Left ventricle myocardium inferior (tissue), 1 donor: ENCODE measurements around the gene IL25. TPM values are rescaled to one million over a fixed set of nuclear protein-coding genes. Genes with fewer than 3 reads are reported as not detected.

Source experiments
- DNase-seq: peaks from one replicate; pipeline ENCODE4 v3.0.0-alpha.2; 2020
- H3K27ac ChIP-seq: fragments of 200-600 bp; replicated peaks from 2 replicates; pipeline ENCODE4 v1.8.0; 2021
- H3K27me3 ChIP-seq: fragments of 200-600 bp; 2 replicates; pipeline ENCODE4 v1.8.0; 2021; ENCODE audit warnings: low read depth
- H3K36me3 ChIP-seq: fragments of 200-600 bp; 2 replicates; pipeline ENCODE4 v1.8.0; 2021
- H3K4me1 ChIP-seq: fragments of 200-600 bp; 2 replicates; pipeline ENCODE4 v1.8.0; 2021
- H3K4me3 ChIP-seq: fragments of 200-600 bp; 2 replicates; pipeline ENCODE4 v1.8.0; 2021; ENCODE audit warnings: mild to moderate bottlenecking, moderate library complexity
- H3K9me3 ChIP-seq: fragments of 200-600 bp; replicated peaks from 2 replicates; pipeline ENCODE4 v1.8.0; 2021
- intact Hi-C: fragments of 100-400 bp; cut with micrococcal nuclease; formaldehyde crosslinking; loops from one replicate; pipeline ENCODE4 v1.11.0; 2022
- total RNA-seq: library from RNA; stranded (reverse); fragmentation: NEBNext Ultra II Directional; extraction: Animal tissue kit (Norgen Biotek cat#: 25700); gene quantifications from one replicate; pipeline ENCODE4 v1.2.1, GENCODE V29; 2021
- TF ChIP-seq, protein P1 (sequence below): fragments of 200-600 bp; IDR thresholded peaks from 2 replicates; pipeline ENCODE4 v1.8.0; 2021; ENCODE audit warnings: antibody characterized with exemption, mild to moderate bottlenecking, borderline replicate concordance
- donor health status: DM: no; HTN: yes; CAD: no; lungs with severe emphysema.

The IL25 gene
- total RNA-seq, 1 donor from 2014 or later, result not detected

DNA sequence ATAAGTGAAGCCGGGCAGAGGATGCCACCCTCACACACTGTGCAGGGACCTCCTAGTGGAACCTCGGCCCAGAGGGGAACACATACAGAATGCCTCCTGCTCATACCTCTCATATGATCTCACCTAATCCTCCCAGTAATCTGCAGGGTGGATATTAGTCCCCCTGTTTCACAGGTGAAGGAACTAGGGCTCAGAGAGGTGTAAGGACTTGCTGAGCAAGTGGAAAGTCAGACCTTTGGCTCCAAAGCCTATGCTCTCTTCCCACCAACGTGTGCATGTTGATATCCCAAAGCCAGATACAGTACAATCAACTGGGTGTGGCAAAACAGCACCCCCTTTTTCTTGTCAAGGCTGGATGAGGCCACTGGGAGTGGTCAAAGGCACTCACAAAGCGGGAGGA lies 31.3 kb downstream of the IL25 start:
- Histone ChIP-seq H3K9me3 (no peaks in the 10 kb centered on the region), H3K36me3 (peaks cover 64% of the 10 kb centered on the region), H3K27ac (peak overlapping the region; percentile 91), H3K27me3 (peaks cover 11% of the 10 kb centered on the region), H3K4me1 (peaks cover 62% of the 10 kb centered on the region), H3K4me3 (peak overlapping the region; percentile 65)
- intact Hi-C loops, result no loop called here
- TF ChIP-seq, protein P1, sequence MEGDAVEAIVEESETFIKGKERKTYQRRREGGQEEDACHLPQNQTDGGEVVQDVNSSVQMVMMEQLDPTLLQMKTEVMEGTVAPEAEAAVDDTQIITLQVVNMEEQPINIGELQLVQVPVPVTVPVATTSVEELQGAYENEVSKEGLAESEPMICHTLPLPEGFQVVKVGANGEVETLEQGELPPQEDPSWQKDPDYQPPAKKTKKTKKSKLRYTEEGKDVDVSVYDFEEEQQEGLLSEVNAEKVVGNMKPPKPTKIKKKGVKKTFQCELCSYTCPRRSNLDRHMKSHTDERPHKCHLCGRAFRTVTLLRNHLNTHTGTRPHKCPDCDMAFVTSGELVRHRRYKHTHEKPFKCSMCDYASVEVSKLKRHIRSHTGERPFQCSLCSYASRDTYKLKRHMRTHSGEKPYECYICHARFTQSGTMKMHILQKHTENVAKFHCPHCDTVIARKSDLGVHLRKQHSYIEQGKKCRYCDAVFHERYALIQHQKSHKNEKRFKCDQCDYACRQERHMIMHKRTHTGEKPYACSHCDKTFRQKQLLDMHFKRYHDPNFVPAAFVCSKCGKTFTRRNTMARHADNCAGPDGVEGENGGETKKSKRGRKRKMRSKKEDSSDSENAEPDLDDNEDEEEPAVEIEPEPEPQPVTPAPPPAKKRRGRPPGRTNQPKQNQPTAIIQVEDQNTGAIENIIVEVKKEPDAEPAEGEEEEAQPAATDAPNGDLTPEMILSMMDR, result no peak
- DNase-seq, result no peak

- peaks cover 62% of the 10 kb centered on the region for H3K36me3 ChIP-seq
- peak; percentile 17 for DNase-seq
- H3K4me3 ChIP-seq, result peak overlapping the region; percentile 65
- H3K9me3 ChIP-seq, result no peaks in the 10 kb centered on the region
- TF ChIP-seq, protein P1, result no peak
- intact Hi-C loops, result no loop called here
- peaks cover 11% of the 10 kb centered on the region for H3K27me3 ChIP-seq
- peaks cover 62% of the 10 kb centered on the region for H3K4me1 ChIP-seq
- H3K27ac ChIP-seq, result peak overlapping the region; percentile 91
Observed at GRCh38 chr14:23404331-23404900, 31.8 kb downstream of the IL25 start.

- H3K9me3 ChIP-seq, result no peaks in the 10 kb centered on the region
- H3K36me3 ChIP-seq, result peaks cover 55% of the 10 kb centered on the region
- H3K4me1 ChIP-seq, result peaks cover 58% of the 10 kb centered on the region
- DNase-seq, result peak; percentile 21
- H3K4me3 ChIP-seq, result peak overlapping the region; percentile 65
- intact Hi-C loops, result no loop called here
- peak overlapping the region; percentile 91 for H3K27ac ChIP-seq
- H3K27me3 ChIP-seq, result peaks cover 11% of the 10 kb centered on the region
- TF ChIP-seq, protein P1, result no peak
Observed at GRCh38 chr14:23405096-23405495, 32.5 kb downstream of the IL25 start.

GRCh38 chr14:23405516-23406025 lies 33.0 kb downstream of the IL25 start:
- Histone ChIP-seq H3K4me3 (peak overlapping the region; percentile 65), H3K36me3 (peaks cover 51% of the 10 kb centered on the region), H3K27ac (peak overlapping the region; percentile 91), H3K4me1 (peaks cover 57% of the 10 kb centered on the region), H3K9me3 (no peaks in the 10 kb centered on the region), H3K27me3 (peaks cover 11% of the 10 kb centered on the region)
- TF ChIP-seq, protein P1, result no peak
- intact Hi-C loops, result no loop called here
- no peak for DNase-seq

- TF ChIP-seq, protein P1, result no peak
- H3K27ac ChIP-seq, result peak overlapping the region; percentile 91
- H3K9me3 ChIP-seq, result no peaks in the 10 kb centered on the region
- DNase-seq, result peak; percentile 14
- intact Hi-C loops, result no loop called here
- H3K27me3 ChIP-seq, result peaks cover 11% of the 10 kb centered on the region
- peaks cover 50% of the 10 kb centered on the region for H3K4me1 ChIP-seq
- peaks cover 49% of the 10 kb centered on the region for H3K36me3 ChIP-seq
- H3K4me3 ChIP-seq, result peak overlapping the region; percentile 65
Observed at GRCh38 chr14:23406244-23406643, 33.6 kb downstream of the IL25 start.
